ENCODE results near the gene PALLD.

GRCh38 chr4:168690199-168690598 lies 193.3 kb downstream of the PALLD start:
- TF ChIP-seq CTCF (IDR thresholded peaks at IDR 0.05) (no peak), POLR2A (IDR thresholded peaks at IDR 0.05) (no peak)

Data from testis (tissue), 2 donors.